8988T (cell line): Measurements from ENCODE around the gene TNIK.

Experiments used
- DNase-seq: peaks from one replicate; pipeline ENCODE4 v3.0.0; 2011

TNIK gene

GRCh38 chr3:171358181-171358880, 101.9 kb downstream of the TNIK start:
- DNase-seq: no peak

GRCh38 chr3:171357721-171358120, 102.5 kb downstream of the TNIK start:
- DNase-seq: no peak

GRCh38 chr3:171356251-171356650, 104.0 kb downstream of the TNIK start:
- DNase-seq: no peak

- DNase-seq: no peak
Observed at GRCh38 chr3:171354706-171355582, 105.3 kb downstream of the TNIK start.

- no peak for DNase-seq
Observed at GRCh38 chr3:171354049-171354705, 106.0 kb downstream of the TNIK start.

- no peak for DNase-seq
Observed at GRCh38 chr3:171353423-171353822, 106.8 kb downstream of the TNIK start.

- no peak for DNase-seq
Observed at GRCh38 chr3:171352387-171352935, 107.7 kb downstream of the TNIK start.

GRCh38 chr3:171351676-171352075, 108.5 kb downstream of the TNIK start:
- no peak for DNase-seq

GRCh38 chr3:171350364-171350763, 109.8 kb downstream of the TNIK start:
- DNase-seq: no peak

GRCh38 chr3:171349392-171349791, 110.8 kb downstream of the TNIK start:
- DNase-seq: no peak

GRCh38 chr3:171348121-171348520, 112.1 kb downstream of the TNIK start:
- DNase-seq: no peak

GRCh38 chr3:171347301-171348039, 112.7 kb downstream of the TNIK start:
- no peak for DNase-seq

GRCh38 chr3:171346582-171347300, 113.5 kb downstream of the TNIK start:
- no peak for DNase-seq

- DNase-seq: no peak
Observed at GRCh38 chr3:171346019-171346418, 114.2 kb downstream of the TNIK start.

GRCh38 chr3:171345107-171345843, 114.9 kb downstream of the TNIK start:
- no peak for DNase-seq

- no peak for DNase-seq
Observed at GRCh38 chr3:171343693-171344092, 116.5 kb downstream of the TNIK start.

GRCh38 chr3:171342783-171343420, 117.3 kb downstream of the TNIK start:
- no peak for DNase-seq

GRCh38 chr3:171342200-171342599, 118.0 kb downstream of the TNIK start:
- DNase-seq: no peak

- DNase-seq: no peak
Observed at GRCh38 chr3:171340434-171340833, 119.8 kb downstream of the TNIK start.

GRCh38 chr3:171339598-171339997, 120.6 kb downstream of the TNIK start:
- no peak for DNase-seq

- no peak for DNase-seq
Observed at GRCh38 chr3:171336406-171336805, 123.8 kb downstream of the TNIK start.
